ENCODE results near the gene NDFIP1.
"Not testable (repeated sequence)": the region's sequence is repeated elsewhere in the genome, so short reads cannot be mapped to it uniquely, and the experiment has no call there.

The NDFIP1 gene

GRCh38 chr5:142145106-142145900, 36.7 kb downstream of the NDFIP1 start:
- DNase-seq (ENCODE audit: low read depth): peak; percentile 84
- Histone ChIP-seq H3K27me3 (replicated peaks; ENCODE audit: control insufficient read depth, insufficient read depth, low read length) (no peaks in the 10 kb centered on the region), H3K36me3 (ENCODE audit: control insufficient read depth, insufficient read depth, low read length, severe bottlenecking) (peaks cover 80% of the 10 kb centered on the region), H3K4me3 (ENCODE audit: low read length) (no peak overlapping the region), H3K9ac (ENCODE audit: low read length) (no peak overlapping the region), H3K9me3 (ENCODE audit: control insufficient read depth, low read length) (no peaks in the 10 kb centered on the region), H3K4me1 (ENCODE audit: control insufficient read depth, insufficient read depth, low read length) (peaks cover 6% of the 10 kb centered on the region)

- H3K9me3 ChIP-seq (ENCODE audit: control insufficient read depth, low read length): no peaks in the 10 kb centered on the region
- DNase-seq (ENCODE audit: low read depth): no peak
- peaks cover 6% of the 10 kb centered on the region for H3K4me1 ChIP-seq (ENCODE audit: control insufficient read depth, insufficient read depth, low read length)
- no peak overlapping the region for H3K9ac ChIP-seq (ENCODE audit: low read length)
- H3K27me3 ChIP-seq (replicated peaks; ENCODE audit: control insufficient read depth, insufficient read depth, low read length): no peaks in the 10 kb centered on the region
- peaks cover 75% of the 10 kb centered on the region for H3K36me3 ChIP-seq (ENCODE audit: control insufficient read depth, insufficient read depth, low read length, severe bottlenecking)
- no peak overlapping the region for H3K4me3 ChIP-seq (ENCODE audit: low read length)
Observed at GRCh38 chr5:142149363-142149762, 40.8 kb downstream of the NDFIP1 start.

GRCh38 chr5:142150431-142150830, 41.9 kb downstream of the NDFIP1 start:
- Histone ChIP-seq H3K4me1 (ENCODE audit: control insufficient read depth, insufficient read depth, low read length) (no peaks in the 10 kb centered on the region), H3K9me3 (ENCODE audit: control insufficient read depth, low read length) (no peaks in the 10 kb centered on the region), H3K36me3 (ENCODE audit: control insufficient read depth, insufficient read depth, low read length, severe bottlenecking) (peaks cover 71% of the 10 kb centered on the region), H3K27me3 (replicated peaks; ENCODE audit: control insufficient read depth, insufficient read depth, low read length) (no peaks in the 10 kb centered on the region), H3K4me3 (ENCODE audit: low read length) (no peak overlapping the region), H3K9ac (ENCODE audit: low read length) (no peak overlapping the region)
- no peak for DNase-seq (ENCODE audit: low read depth)

- peak; percentile 88 for DNase-seq (ENCODE audit: low read depth)
- Histone ChIP-seq H3K9me3 (ENCODE audit: control insufficient read depth, low read length) (no peaks in the 10 kb centered on the region), H3K9ac (ENCODE audit: low read length) (no peak overlapping the region), H3K36me3 (ENCODE audit: control insufficient read depth, insufficient read depth, low read length, severe bottlenecking) (peaks cover 65% of the 10 kb centered on the region), H3K4me3 (ENCODE audit: low read length) (no peak overlapping the region), H3K4me1 (ENCODE audit: control insufficient read depth, insufficient read depth, low read length) (peaks cover 2% of the 10 kb centered on the region), H3K27me3 (replicated peaks; ENCODE audit: control insufficient read depth, insufficient read depth, low read length) (no peaks in the 10 kb centered on the region)
Observed at GRCh38 chr5:142151436-142152383, 43.1 kb downstream of the NDFIP1 start.

- Histone ChIP-seq H3K4me3 (ENCODE audit: low read length) (no peak overlapping the region), H3K27me3 (replicated peaks; ENCODE audit: control insufficient read depth, insufficient read depth, low read length) (no peaks in the 10 kb centered on the region), H3K9ac (ENCODE audit: low read length) (no peak overlapping the region), H3K4me1 (ENCODE audit: control insufficient read depth, insufficient read depth, low read length) (peaks cover 8% of the 10 kb centered on the region), H3K36me3 (ENCODE audit: control insufficient read depth, insufficient read depth, low read length, severe bottlenecking) (peaks cover 58% of the 10 kb centered on the region), H3K9me3 (ENCODE audit: control insufficient read depth, low read length) (no peaks in the 10 kb centered on the region)
- DNase-seq (ENCODE audit: low read depth): no peak
Observed at GRCh38 chr5:142152384-142152732, 43.8 kb downstream of the NDFIP1 start.

GRCh38 chr5:142153674-142154448, 45.3 kb downstream of the NDFIP1 start:
- Histone ChIP-seq H3K27me3 (replicated peaks; ENCODE audit: control insufficient read depth, insufficient read depth, low read length) (no peaks in the 10 kb centered on the region), H3K4me3 (ENCODE audit: low read length) (no peak overlapping the region), H3K9me3 (ENCODE audit: control insufficient read depth, low read length) (no peaks in the 10 kb centered on the region), H3K36me3 (ENCODE audit: control insufficient read depth, insufficient read depth, low read length, severe bottlenecking) (peaks cover 51% of the 10 kb centered on the region), H3K9ac (ENCODE audit: low read length) (no peak overlapping the region), H3K4me1 (ENCODE audit: control insufficient read depth, insufficient read depth, low read length) (peaks cover 13% of the 10 kb centered on the region)
- DNase-seq (ENCODE audit: low read depth): no peak

- not testable (repeated sequence) for H3K27me3 ChIP-seq (replicated peaks; ENCODE audit: control insufficient read depth, insufficient read depth, low read length); DNase-seq (ENCODE audit: low read depth); H3K4me3 ChIP-seq (ENCODE audit: low read length); H3K9me3 ChIP-seq (ENCODE audit: control insufficient read depth, low read length); H3K9ac ChIP-seq (ENCODE audit: low read length)
- H3K36me3 ChIP-seq (ENCODE audit: control insufficient read depth, insufficient read depth, low read length, severe bottlenecking): peaks cover 45% of the 10 kb centered on the region
- H3K4me1 ChIP-seq (ENCODE audit: control insufficient read depth, insufficient read depth, low read length): peaks cover 13% of the 10 kb centered on the region
Observed at GRCh38 chr5:142154449-142154841, 45.9 kb downstream of the NDFIP1 start.

GRCh38 chr5:142156839-142157463, 48.4 kb downstream of the NDFIP1 start:
- H3K4me1 ChIP-seq (ENCODE audit: control insufficient read depth, insufficient read depth, low read length): peaks cover 13% of the 10 kb centered on the region
- H3K4me3 ChIP-seq (ENCODE audit: low read length): no peak overlapping the region
- DNase-seq (ENCODE audit: low read depth): no peak
- H3K27me3 ChIP-seq (replicated peaks; ENCODE audit: control insufficient read depth, insufficient read depth, low read length): no peaks in the 10 kb centered on the region
- no peaks in the 10 kb centered on the region for H3K9me3 ChIP-seq (ENCODE audit: control insufficient read depth, low read length)
- H3K9ac ChIP-seq (ENCODE audit: low read length): no peak overlapping the region
- peaks cover 37% of the 10 kb centered on the region for H3K36me3 ChIP-seq (ENCODE audit: control insufficient read depth, insufficient read depth, low read length, severe bottlenecking)

GRCh38 chr5:142159354-142159753, 50.8 kb downstream of the NDFIP1 start:
- Histone ChIP-seq H3K4me3 (ENCODE audit: low read length) (no peak overlapping the region), H3K36me3 (ENCODE audit: control insufficient read depth, insufficient read depth, low read length, severe bottlenecking) (peaks cover 19% of the 10 kb centered on the region), H3K4me1 (ENCODE audit: control insufficient read depth, insufficient read depth, low read length) (peaks cover 13% of the 10 kb centered on the region), H3K9ac (ENCODE audit: low read length) (no peak overlapping the region), H3K9me3 (ENCODE audit: control insufficient read depth, low read length) (no peaks in the 10 kb centered on the region), H3K27me3 (replicated peaks; ENCODE audit: control insufficient read depth, insufficient read depth, low read length) (no peaks in the 10 kb centered on the region)
- DNase-seq (ENCODE audit: low read depth): no peak

GRCh38 chr5:142164315-142164714, 55.7 kb downstream of the NDFIP1 start:
- no peak for DNase-seq (ENCODE audit: low read depth)

More at GRCh38 chr5:142164315-142164714, 55.7 kb downstream of the NDFIP1 start:
- Histone ChIP-seq H3K4me1 (ENCODE audit: control insufficient read depth, insufficient read depth, low read length) (peaks cover under 1% of the 10 kb centered on the region), H3K4me3 (ENCODE audit: low read length) (no peak overlapping the region), H3K9me3 (ENCODE audit: control insufficient read depth, low read length) (no peaks in the 10 kb centered on the region), H3K9ac (ENCODE audit: low read length) (no peak overlapping the region), H3K27me3 (replicated peaks; ENCODE audit: control insufficient read depth, insufficient read depth, low read length) (no peaks in the 10 kb centered on the region), H3K36me3 (ENCODE audit: control insufficient read depth, insufficient read depth, low read length, severe bottlenecking) (no peaks in the 10 kb centered on the region)

Data from adipocyte (in vitro differentiated cells).